Activated T-helper 9 cell treated with anti-CD3 and anti-CD28 coated beads, Interleukin-2, amount 50 U/mL, for 16 hours (primary cell): ENCODE measurements around the gene ALG3.

ENCODE experiments used
- DNase-seq: peaks from one replicate; pipeline ENCODE4 v3.0.0-alpha.2; 2020; ENCODE audit warnings: low read depth

Gene ALG3

GRCh38 chr3:184192889-184193288 lies 55.9 kb downstream of the ALG3 start:
- no peak for DNase-seq
